ENCODE results near the gene PKN3. TPM values are rescaled to one million over a fixed set of nuclear protein-coding genes. Genes with fewer than 3 reads are reported as not detected.
A peak's percentile ranks its signal among the peaks of the same experiment; 100 is the strongest.
"Not testable (repeated sequence)": the region's sequence is repeated elsewhere in the genome, so short reads cannot be mapped to it uniquely, and the experiment has no call there.

The PKN3 gene
- total and polyA plus RNA-seq, 8 donors: 2.5 to 11.0 (median 3.9) TPM

- FAIRE-seq (no peak), ATAC-seq (no peak), DNase-seq (no peak)
- intact Hi-C loops (cut with DNase I): no loop called here
- no peaks in the 10 kb centered on the region for H3K36me3 ChIP-seq
- H3K4me3 ChIP-seq: peak overlapping the region in 2 of 4 donors; percentile 72 to 73
- peak overlapping the region; percentile 98 to 100 (median 99) for H3K27ac ChIP-seq
- WGBS, 2 donors: 96 to 99% methylated on average over 13 of the region's 13 CpGs
- H3K27me3 ChIP-seq: no peaks in the 10 kb centered on the region
- TF ChIP-seq, protein P1, sequence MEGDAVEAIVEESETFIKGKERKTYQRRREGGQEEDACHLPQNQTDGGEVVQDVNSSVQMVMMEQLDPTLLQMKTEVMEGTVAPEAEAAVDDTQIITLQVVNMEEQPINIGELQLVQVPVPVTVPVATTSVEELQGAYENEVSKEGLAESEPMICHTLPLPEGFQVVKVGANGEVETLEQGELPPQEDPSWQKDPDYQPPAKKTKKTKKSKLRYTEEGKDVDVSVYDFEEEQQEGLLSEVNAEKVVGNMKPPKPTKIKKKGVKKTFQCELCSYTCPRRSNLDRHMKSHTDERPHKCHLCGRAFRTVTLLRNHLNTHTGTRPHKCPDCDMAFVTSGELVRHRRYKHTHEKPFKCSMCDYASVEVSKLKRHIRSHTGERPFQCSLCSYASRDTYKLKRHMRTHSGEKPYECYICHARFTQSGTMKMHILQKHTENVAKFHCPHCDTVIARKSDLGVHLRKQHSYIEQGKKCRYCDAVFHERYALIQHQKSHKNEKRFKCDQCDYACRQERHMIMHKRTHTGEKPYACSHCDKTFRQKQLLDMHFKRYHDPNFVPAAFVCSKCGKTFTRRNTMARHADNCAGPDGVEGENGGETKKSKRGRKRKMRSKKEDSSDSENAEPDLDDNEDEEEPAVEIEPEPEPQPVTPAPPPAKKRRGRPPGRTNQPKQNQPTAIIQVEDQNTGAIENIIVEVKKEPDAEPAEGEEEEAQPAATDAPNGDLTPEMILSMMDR (IDR thresholded peaks at IDR 0.05): no peak
- no peaks in the 10 kb centered on the region for H3K4me1 ChIP-seq
- no peaks in the 10 kb centered on the region for H3K9me3 ChIP-seq
Observed at GRCh38 chr9:128657344-128657704, 45.0 kb upstream of the PKN3 start.

- TF ChIP-seq, protein P1 (IDR thresholded peaks at IDR 0.05): no peak
- H3K36me3 ChIP-seq: no peaks in the 10 kb centered on the region
- 95 to 96% methylated on average over 3 of the region's 3 CpGs for WGBS, 2 donors
- H3K27me3 ChIP-seq: no peaks in the 10 kb centered on the region
- H3K27ac ChIP-seq: no peak overlapping the region
- FAIRE-seq (no peak), ATAC-seq (no peak), DNase-seq (no peak)
- H3K4me3 ChIP-seq: no peak overlapping the region
- H3K9me3 ChIP-seq: no peaks in the 10 kb centered on the region
- H3K4me1 ChIP-seq: no peaks in the 10 kb centered on the region
- intact Hi-C loops (cut with DNase I): no loop called here
Observed at GRCh38 chr9:128657796-128658195, 44.5 kb upstream of the PKN3 start.

DNA sequence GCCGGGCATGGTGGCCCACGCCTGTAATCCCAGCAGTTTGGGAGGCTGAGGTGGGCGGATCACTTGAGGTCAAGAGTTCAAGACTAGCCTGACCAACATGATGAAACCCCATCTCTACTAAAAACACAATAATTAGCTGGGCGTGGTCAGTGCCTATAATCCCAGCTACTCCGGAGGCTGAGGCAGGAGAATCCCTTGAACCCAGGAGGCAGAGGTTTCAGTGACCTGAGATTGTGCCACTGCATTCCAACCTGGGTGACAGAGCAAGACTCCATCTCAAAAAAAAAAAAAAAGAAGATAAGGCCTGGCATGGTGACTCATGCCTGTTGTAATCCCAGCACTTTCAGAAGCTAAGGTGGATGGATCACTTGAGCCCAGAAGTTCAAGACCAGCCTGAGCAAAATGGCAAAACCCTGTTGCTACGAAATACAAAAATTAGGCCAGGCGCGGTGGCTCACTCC, 35.8 kb upstream of the PKN3 start:
- not testable (repeated sequence) for FAIRE-seq

DNA sequence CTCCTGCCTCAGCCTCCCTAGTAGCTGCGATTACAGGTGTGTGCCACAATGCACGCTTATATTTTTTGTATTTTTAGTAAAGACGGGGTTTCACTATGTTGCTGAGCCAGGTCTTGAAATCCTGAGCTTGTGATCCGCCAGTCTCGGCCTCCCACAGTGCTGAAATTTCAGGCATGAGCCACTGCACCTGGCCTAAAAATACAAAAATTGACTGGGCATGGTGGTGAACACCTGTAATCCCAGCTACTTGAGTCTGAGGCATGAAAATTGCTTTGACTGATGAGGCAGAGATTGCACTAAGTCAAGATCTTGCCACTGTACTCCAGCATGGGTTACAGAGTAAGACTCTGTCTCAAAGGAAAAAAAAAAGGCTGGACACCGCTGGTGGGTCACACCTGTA, 32.5 kb upstream of the PKN3 start:
- DNase-seq: no peak
- Histone ChIP-seq H3K27me3 (no peaks in the 10 kb centered on the region), H3K4me1 (no peaks in the 10 kb centered on the region), H3K36me3 (no peaks in the 10 kb centered on the region), H3K9me3 (no peaks in the 10 kb centered on the region), H3K4me3 (no peak overlapping the region), H3K27ac (no peak overlapping the region)
- WGBS, 2 donors: 96 to 98% methylated on average over 6 of the region's 6 CpGs
- no peak for ATAC-seq
- FAIRE-seq: no peak
- intact Hi-C loops (cut with DNase I): no loop called here
- TF ChIP-seq, protein P1 (IDR thresholded peaks at IDR 0.05): no peak

More for the DNA sequence above, 35.8 kb upstream of the PKN3 start:
- H3K9me3 ChIP-seq; DNase-seq; H3K4me1 ChIP-seq; H3K36me3 ChIP-seq; H3K27ac ChIP-seq; H3K4me3 ChIP-seq; H3K27me3 ChIP-seq; intact Hi-C loops (cut with DNase I): not testable (repeated sequence)
- 94 to 97% methylated on average over 8 of the region's 8 CpGs for whole genome bisulfite sequencing, 2 donors
- ATAC-seq: peak in 1 of 4 donors; percentile 28

DNA sequence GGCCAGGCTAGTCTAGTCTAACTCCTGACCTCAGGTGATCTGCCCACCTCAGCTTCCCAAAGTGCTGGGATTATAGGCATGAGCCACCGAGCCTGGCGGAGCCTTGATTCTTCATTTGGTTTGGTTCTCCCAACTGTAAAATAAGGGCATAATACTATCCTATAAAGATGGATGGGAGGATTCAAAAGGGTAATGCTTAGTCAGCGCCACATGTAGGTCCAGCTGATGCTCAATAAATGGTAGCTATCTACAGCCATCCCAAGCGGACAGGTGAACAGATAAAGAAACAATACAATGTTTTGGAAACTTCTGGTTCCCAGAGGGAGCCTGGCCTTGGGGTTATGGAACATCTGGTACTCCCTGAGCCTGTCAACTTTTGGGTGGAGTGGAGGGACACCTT, 26.9 kb upstream of the PKN3 start:
- no peaks in the 10 kb centered on the region for H3K4me1 ChIP-seq
- no peaks in the 10 kb centered on the region for H3K36me3 ChIP-seq
- H3K27me3 ChIP-seq: no peaks in the 10 kb centered on the region
- no peak overlapping the region for H3K4me3 ChIP-seq
- TF ChIP-seq, protein P1 (IDR thresholded peaks at IDR 0.05): no peak
- no peak for FAIRE-seq
- peak in 1 of 6 donors; percentile 4 for DNase-seq
- no peak overlapping the region for H3K27ac ChIP-seq
- WGBS, 2 donors: 97 to 98% methylated on average over 4 of the region's 4 CpGs
- intact Hi-C loops (cut with DNase I): no loop called here
- ATAC-seq: no peak
- H3K9me3 ChIP-seq: no peaks in the 10 kb centered on the region

All from pancreas (tissue), 10 donors.